Central memory CD8-positive, alpha-beta T cell (primary cell): ENCODE data around the gene MEIOB.

Experiments used
- ATAC-seq: fragments of 150-1000 bp; cut with Tn5 transposase; replicated peaks from 2 replicates; pipeline ENCODE4 v1.10.0; 2022; ENCODE audit warnings: mild to moderate bottlenecking, moderate FRiP score, moderate number of reproducible peaks; ENCODE audit not compliant: poor library complexity, severe bottlenecking; ENCODE audit errors: extremely low read depth
- DNase-seq, 2 donors: peaks; one replicate each; pipeline ENCODE4 v3.0.0; 2021; ENCODE audit warnings: low spot score in 2 of 2
- H3K27ac Mint-ChIP-seq: one replicate; pipeline ENCODE4 v1.8.0; 2022; ENCODE audit warnings: low read depth, mild to moderate bottlenecking, moderate library complexity, mixed read lengths
- H3K27me3 Mint-ChIP-seq: one replicate; pipeline ENCODE4 v1.8.0; 2022; ENCODE audit warnings: mixed read lengths
- H3K36me3 Mint-ChIP-seq: one replicate; pipeline ENCODE4 v1.8.0; 2022; ENCODE audit warnings: mild to moderate bottlenecking, moderate library complexity, mixed read lengths; ENCODE audit not compliant: insufficient read depth
- H3K4me1 Mint-ChIP-seq: one replicate; pipeline ENCODE4 v1.8.0; 2022; ENCODE audit warnings: mixed read lengths
- H3K4me3 Mint-ChIP-seq: one replicate; pipeline ENCODE4 v1.8.0; 2022; ENCODE audit warnings: mild to moderate bottlenecking, moderate library complexity, mixed read lengths
- H3K9me3 Mint-ChIP-seq: one replicate; pipeline ENCODE4 v1.8.0; 2022; ENCODE audit warnings: mixed read lengths

MEIOB gene

GRCh38 chr16:1830213-1830612 is 41.8 kb downstream of the MEIOB start:
- Mint-ChIP-seq H3K4me1 (peaks cover 21% of the 10 kb centered on the region), H3K36me3 (peaks cover 11% of the 10 kb centered on the region), H3K9me3 (no peaks in the 10 kb centered on the region), H3K4me3 (no peak overlapping the region), H3K27ac (no peak overlapping the region), H3K27me3 (no peaks in the 10 kb centered on the region)
- DNase-seq: no peak
- ATAC-seq: no peak

- Mint-ChIP-seq H3K27me3 (no peaks in the 10 kb centered on the region), H3K36me3 (peaks cover 13% of the 10 kb centered on the region), H3K4me1 (peaks cover 27% of the 10 kb centered on the region), H3K9me3 (no peaks in the 10 kb centered on the region), H3K27ac (no peak overlapping the region), H3K4me3 (no peak overlapping the region)
- DNase-seq (no peak), ATAC-seq (no peak)
Measured at GRCh38 chr16:1828645-1829410, 43.1 kb downstream of the MEIOB start.

GRCh38 chr16:1826691-1827573 is 45.0 kb downstream of the MEIOB start, which contains the start of the genes FAHD1 and HAGH:
TSS of gene FAHD1 (plus strand) at chr16:1827206. CDS start at chr16:1827239, 33 bp downstream.
TSS of gene HAGH (minus strand) at chr16:1826825. CDS start at chr16:1826787, 38 bp downstream.
- DNase-seq (peak; percentile 88 to 91), ATAC-seq (peak; percentile 87)
- H3K4me3 Mint-ChIP-seq: peak within 1 kb of the TSS; percentile 87
- no peaks in the 10 kb centered on the region for H3K27me3 Mint-ChIP-seq
- H3K4me1 Mint-ChIP-seq: peaks cover 27% of the 10 kb centered on the region
- H3K9me3 Mint-ChIP-seq: no peaks in the 10 kb centered on the region
- H3K27ac Mint-ChIP-seq: peak within 1 kb of the TSS; percentile 95
- peaks cover 13% of the 10 kb centered on the region for H3K36me3 Mint-ChIP-seq

- no peaks in the 10 kb centered on the region for H3K9me3 Mint-ChIP-seq
- peaks cover 15% of the 10 kb centered on the region for H3K36me3 Mint-ChIP-seq
- peak in 1 of 2 donors; percentile 23 for DNase-seq
- H3K27ac Mint-ChIP-seq: peak overlapping the region; percentile 95
- no peaks in the 10 kb centered on the region for H3K27me3 Mint-ChIP-seq
- peak overlapping the region; percentile 87 for H3K4me3 Mint-ChIP-seq
- ATAC-seq: peak; percentile 77
- peaks cover 27% of the 10 kb centered on the region for H3K4me1 Mint-ChIP-seq
Measured at GRCh38 chr16:1825864-1826690, 45.9 kb downstream of the MEIOB start.

GRCh38 chr16:1825381-1825863 is 46.5 kb downstream of the MEIOB start:
- peak overlapping the region; percentile 71 for H3K4me3 Mint-ChIP-seq
- peaks cover 16% of the 10 kb centered on the region for H3K36me3 Mint-ChIP-seq
- peaks cover 27% of the 10 kb centered on the region for H3K4me1 Mint-ChIP-seq
- H3K9me3 Mint-ChIP-seq: no peaks in the 10 kb centered on the region
- no peaks in the 10 kb centered on the region for H3K27me3 Mint-ChIP-seq
- peak overlapping the region; percentile 35 for H3K27ac Mint-ChIP-seq
- DNase-seq (no peak), ATAC-seq (no peak)

GRCh38 chr16:1823821-1824220 is 48.1 kb downstream of the MEIOB start:
- ATAC-seq (no peak), DNase-seq (no peak)
- Mint-ChIP-seq H3K27me3 (no peaks in the 10 kb centered on the region), H3K9me3 (no peaks in the 10 kb centered on the region), H3K27ac (no peak overlapping the region), H3K4me3 (peak overlapping the region; percentile 71), H3K4me1 (peaks cover 14% of the 10 kb centered on the region), H3K36me3 (peaks cover 22% of the 10 kb centered on the region)

GRCh38 chr16:1822801-1823200 is 49.2 kb downstream of the MEIOB start:
- no peak for DNase-seq
- Mint-ChIP-seq H3K9me3 (no peaks in the 10 kb centered on the region), H3K27me3 (no peaks in the 10 kb centered on the region), H3K4me1 (peaks cover 13% of the 10 kb centered on the region), H3K4me3 (no peak overlapping the region), H3K27ac (no peak overlapping the region), H3K36me3 (peaks cover 24% of the 10 kb centered on the region)
- ATAC-seq: no peak

- H3K4me3 Mint-ChIP-seq: no peak overlapping the region
- no peaks in the 10 kb centered on the region for H3K9me3 Mint-ChIP-seq
- peaks cover 24% of the 10 kb centered on the region for H3K36me3 Mint-ChIP-seq
- no peaks in the 10 kb centered on the region for H3K27me3 Mint-ChIP-seq
- H3K4me1 Mint-ChIP-seq: peaks cover 7% of the 10 kb centered on the region
- ATAC-seq: no peak
- no peak for DNase-seq
- H3K27ac Mint-ChIP-seq: no peak overlapping the region
Measured at GRCh38 chr16:1821861-1822611, 49.9 kb downstream of the MEIOB start.

- DNase-seq: no peak
- Mint-ChIP-seq H3K4me1 (peaks cover 7% of the 10 kb centered on the region), H3K27ac (no peak overlapping the region), H3K27me3 (no peaks in the 10 kb centered on the region), H3K36me3 (peaks cover 21% of the 10 kb centered on the region), H3K9me3 (no peaks in the 10 kb centered on the region), H3K4me3 (no peak overlapping the region)
- no peak for ATAC-seq
Measured at GRCh38 chr16:1820946-1821290, 51.0 kb downstream of the MEIOB start.

GRCh38 chr16:1820096-1820945 is 51.6 kb downstream of the MEIOB start:
- Mint-ChIP-seq H3K36me3 (peaks cover 24% of the 10 kb centered on the region), H3K27ac (no peak overlapping the region), H3K27me3 (no peaks in the 10 kb centered on the region), H3K9me3 (no peaks in the 10 kb centered on the region), H3K4me3 (no peak overlapping the region), H3K4me1 (peaks cover 7% of the 10 kb centered on the region)
- ATAC-seq (no peak), DNase-seq (no peak)

GRCh38 chr16:1819611-1820010 is 52.4 kb downstream of the MEIOB start:
- H3K4me3 Mint-ChIP-seq: no peak overlapping the region
- H3K36me3 Mint-ChIP-seq: peaks cover 28% of the 10 kb centered on the region
- H3K27ac Mint-ChIP-seq: no peak overlapping the region
- ATAC-seq: no peak
- no peaks in the 10 kb centered on the region for H3K9me3 Mint-ChIP-seq
- H3K4me1 Mint-ChIP-seq: peaks cover 5% of the 10 kb centered on the region
- H3K27me3 Mint-ChIP-seq: no peaks in the 10 kb centered on the region
- DNase-seq: no peak
